Chondrocyte (in vitro differentiated cells): ENCODE data around the gene ATP6V0D1. TPM values are rescaled to one million over a fixed set of nuclear protein-coding genes. Genes with fewer than 3 reads are reported as not detected.

Experiments
- DNase-seq: peaks from one replicate; pipeline ENCODE4 v3.0.0; 2021; ENCODE audit warnings: mixed read lengths, low spot score
- H3K27ac Mint-ChIP-seq: one replicate; pipeline ENCODE4 v1.8.0; 2021; ENCODE audit warnings: mild to moderate bottlenecking, moderate library complexity, mixed read lengths; ENCODE audit not compliant: unreplicated experiment
- H3K27me3 Mint-ChIP-seq: 2 replicates; pipeline ENCODE4 v1.8.0; 2021; ENCODE audit warnings: low read depth, mixed read lengths
- H3K36me3 Mint-ChIP-seq: 2 replicates; pipeline ENCODE4 v1.8.0; 2021; ENCODE audit warnings: low read depth, mixed read lengths
- H3K4me1 Mint-ChIP-seq: 2 replicates; pipeline ENCODE4 v1.8.0; 2021; ENCODE audit warnings: low read depth, mild to moderate bottlenecking, mixed read lengths
- H3K4me3 Mint-ChIP-seq: one replicate; pipeline ENCODE4 v1.8.0; 2021; ENCODE audit warnings: mild to moderate bottlenecking, moderate library complexity, mixed read lengths; ENCODE audit not compliant: unreplicated experiment
- H3K9me3 Mint-ChIP-seq: 2 replicates; pipeline ENCODE4 v1.8.0; 2021; ENCODE audit warnings: low read depth, mixed read lengths
- total RNA-seq: library from RNA; stranded (reverse); gene quantifications from 3 replicates; pipeline ENCODE4 v1.2.1, GENCODE V29; 2021
- TF ChIP-seq, protein P1 (sequence below): fragments of 200-600 bp; sonication (generic); IDR thresholded peaks from 2 replicates; pipeline ENCODE4 v1.5.0; 2021; ENCODE audit warnings: antibody characterized with exemption, mild to moderate bottlenecking, moderate library complexity

Gene ATP6V0D1
- total RNA-seq, 1 donor from 2014 or later = 85.5 TPM

DNA sequence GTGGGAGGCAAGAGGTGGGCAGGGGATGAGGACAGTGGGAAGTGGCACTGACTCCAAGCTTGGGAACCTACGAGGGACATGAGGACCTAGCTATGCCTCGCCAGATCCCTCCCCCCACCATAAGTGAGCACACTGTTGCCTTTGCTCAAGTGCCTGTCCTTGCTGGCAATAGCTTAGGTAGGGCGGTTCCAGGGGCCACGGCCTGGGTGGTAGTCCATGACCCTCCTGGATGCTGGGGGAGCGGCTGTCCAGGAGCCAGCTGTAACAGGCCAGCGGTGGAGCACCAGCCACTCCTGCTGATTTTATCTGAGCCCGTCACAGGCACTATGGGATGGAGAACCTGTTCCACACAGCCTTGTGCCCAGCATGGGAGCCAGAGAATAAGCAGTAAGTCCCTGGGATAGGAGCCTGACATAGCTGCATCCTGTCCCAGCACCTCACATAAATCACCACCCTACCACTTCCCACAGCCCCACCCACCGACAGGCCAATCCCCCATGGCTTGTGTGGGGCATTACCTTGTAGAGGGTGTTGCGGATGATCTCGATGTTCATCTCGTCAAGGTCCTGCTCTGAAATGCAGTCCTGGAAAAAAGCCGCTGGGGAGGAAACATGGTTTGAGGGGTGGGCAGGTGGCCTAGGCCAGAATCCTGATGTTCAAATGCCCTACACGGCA lies 38.2 kb downstream of the ATP6V0D1 start:
- TF ChIP-seq, protein P1, sequence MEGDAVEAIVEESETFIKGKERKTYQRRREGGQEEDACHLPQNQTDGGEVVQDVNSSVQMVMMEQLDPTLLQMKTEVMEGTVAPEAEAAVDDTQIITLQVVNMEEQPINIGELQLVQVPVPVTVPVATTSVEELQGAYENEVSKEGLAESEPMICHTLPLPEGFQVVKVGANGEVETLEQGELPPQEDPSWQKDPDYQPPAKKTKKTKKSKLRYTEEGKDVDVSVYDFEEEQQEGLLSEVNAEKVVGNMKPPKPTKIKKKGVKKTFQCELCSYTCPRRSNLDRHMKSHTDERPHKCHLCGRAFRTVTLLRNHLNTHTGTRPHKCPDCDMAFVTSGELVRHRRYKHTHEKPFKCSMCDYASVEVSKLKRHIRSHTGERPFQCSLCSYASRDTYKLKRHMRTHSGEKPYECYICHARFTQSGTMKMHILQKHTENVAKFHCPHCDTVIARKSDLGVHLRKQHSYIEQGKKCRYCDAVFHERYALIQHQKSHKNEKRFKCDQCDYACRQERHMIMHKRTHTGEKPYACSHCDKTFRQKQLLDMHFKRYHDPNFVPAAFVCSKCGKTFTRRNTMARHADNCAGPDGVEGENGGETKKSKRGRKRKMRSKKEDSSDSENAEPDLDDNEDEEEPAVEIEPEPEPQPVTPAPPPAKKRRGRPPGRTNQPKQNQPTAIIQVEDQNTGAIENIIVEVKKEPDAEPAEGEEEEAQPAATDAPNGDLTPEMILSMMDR = no peak
- DNase-seq = no peak
- no peak overlapping the region for H3K4me3 Mint-ChIP-seq
- no peak overlapping the region for H3K27ac Mint-ChIP-seq
- no peaks in the 10 kb centered on the region for H3K27me3 Mint-ChIP-seq
- H3K9me3 Mint-ChIP-seq = no peaks in the 10 kb centered on the region
- peaks cover 10% of the 10 kb centered on the region for H3K4me1 Mint-ChIP-seq
- H3K36me3 Mint-ChIP-seq = peaks cover 10% of the 10 kb centered on the region

DNA sequence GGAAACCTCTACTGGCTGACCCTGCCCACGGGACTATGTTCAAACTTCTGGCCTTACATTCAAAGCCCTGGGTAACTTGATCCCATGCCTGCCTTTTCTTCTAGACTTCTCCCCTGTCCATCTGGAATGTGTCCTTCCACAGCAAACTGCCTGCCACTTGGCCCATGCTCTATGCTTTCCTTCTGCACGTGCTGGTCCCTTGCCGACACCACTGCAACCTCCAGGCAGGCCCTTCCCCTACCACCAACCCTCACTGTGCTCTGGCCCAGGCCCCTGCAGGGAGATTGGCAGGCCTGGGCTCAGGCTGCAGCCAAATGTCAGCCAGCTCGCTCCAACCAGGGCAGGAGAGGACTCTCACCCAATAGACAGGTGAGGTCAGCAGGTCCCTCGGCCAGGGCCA lies 39.0 kb downstream of the ATP6V0D1 start:
- H3K4me1 Mint-ChIP-seq = peaks cover 7% of the 10 kb centered on the region
- no peaks in the 10 kb centered on the region for H3K9me3 Mint-ChIP-seq
- H3K27ac Mint-ChIP-seq = no peak overlapping the region
- H3K4me3 Mint-ChIP-seq = no peak overlapping the region
- TF ChIP-seq, protein P1 = no peak
- DNase-seq = no peak
- peaks cover 12% of the 10 kb centered on the region for H3K36me3 Mint-ChIP-seq
- no peaks in the 10 kb centered on the region for H3K27me3 Mint-ChIP-seq

DNA sequence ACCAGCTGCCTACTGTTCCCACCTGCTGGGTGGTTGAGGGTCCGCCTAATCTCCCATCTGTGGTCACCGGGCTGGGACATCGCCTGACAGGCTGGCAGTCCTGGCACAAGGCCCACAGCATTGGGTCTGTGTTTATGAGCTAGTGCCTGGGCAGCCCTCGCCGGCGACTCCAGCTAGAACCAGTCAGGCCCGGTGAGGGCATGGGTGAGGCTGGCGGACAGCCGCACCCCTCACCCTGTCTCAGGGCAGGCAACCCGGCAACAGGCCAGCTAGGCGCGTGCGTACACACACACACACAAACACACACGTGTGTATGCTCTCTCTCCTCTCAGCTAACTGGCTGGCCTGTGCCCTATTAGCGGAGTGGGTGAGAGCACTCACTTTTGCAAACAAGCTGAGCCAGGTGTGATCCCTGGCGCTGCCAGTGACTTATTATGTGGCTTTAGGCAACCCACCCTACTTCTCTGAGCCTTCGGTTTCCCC lies 39.6 kb downstream of the ATP6V0D1 start:
- DNase-seq = no peak
- no peaks in the 10 kb centered on the region for H3K9me3 Mint-ChIP-seq
- no peak overlapping the region for H3K4me3 Mint-ChIP-seq
- H3K36me3 Mint-ChIP-seq = peaks cover 13% of the 10 kb centered on the region
- no peak overlapping the region for H3K27ac Mint-ChIP-seq
- no peaks in the 10 kb centered on the region for H3K27me3 Mint-ChIP-seq
- TF ChIP-seq, protein P1 = no peak
- H3K4me1 Mint-ChIP-seq = peaks cover under 1% of the 10 kb centered on the region

DNA sequence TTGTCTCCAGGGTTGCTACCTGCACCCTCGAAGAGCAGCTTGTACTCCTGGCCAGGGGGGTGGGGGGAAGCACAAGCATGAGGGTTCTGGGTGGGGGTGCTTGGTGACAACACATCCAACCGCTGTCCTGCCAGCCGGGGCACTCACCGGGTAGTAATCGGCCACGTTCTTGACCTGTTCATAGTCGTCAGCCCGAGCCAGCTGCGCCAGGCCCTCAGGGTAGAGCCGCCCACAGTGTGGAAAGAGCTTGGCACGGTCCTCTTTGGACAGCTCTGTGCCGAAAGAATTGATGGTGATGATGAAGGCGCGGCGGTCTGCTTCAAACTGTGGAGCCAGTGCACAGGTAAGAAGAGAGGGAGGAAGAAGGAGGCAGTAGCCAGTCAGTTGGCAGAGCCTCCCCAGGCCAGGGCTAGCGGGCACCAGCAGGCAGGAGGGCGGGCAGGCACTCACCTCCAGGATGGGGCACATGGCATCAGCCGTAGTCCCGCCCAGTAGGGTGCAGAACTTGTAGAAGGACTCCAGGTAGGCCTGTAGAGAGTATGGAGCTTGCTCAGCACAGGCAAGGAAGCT lies 42.0 kb downstream of the ATP6V0D1 start:
- H3K27ac Mint-ChIP-seq = no peak overlapping the region

DNA sequence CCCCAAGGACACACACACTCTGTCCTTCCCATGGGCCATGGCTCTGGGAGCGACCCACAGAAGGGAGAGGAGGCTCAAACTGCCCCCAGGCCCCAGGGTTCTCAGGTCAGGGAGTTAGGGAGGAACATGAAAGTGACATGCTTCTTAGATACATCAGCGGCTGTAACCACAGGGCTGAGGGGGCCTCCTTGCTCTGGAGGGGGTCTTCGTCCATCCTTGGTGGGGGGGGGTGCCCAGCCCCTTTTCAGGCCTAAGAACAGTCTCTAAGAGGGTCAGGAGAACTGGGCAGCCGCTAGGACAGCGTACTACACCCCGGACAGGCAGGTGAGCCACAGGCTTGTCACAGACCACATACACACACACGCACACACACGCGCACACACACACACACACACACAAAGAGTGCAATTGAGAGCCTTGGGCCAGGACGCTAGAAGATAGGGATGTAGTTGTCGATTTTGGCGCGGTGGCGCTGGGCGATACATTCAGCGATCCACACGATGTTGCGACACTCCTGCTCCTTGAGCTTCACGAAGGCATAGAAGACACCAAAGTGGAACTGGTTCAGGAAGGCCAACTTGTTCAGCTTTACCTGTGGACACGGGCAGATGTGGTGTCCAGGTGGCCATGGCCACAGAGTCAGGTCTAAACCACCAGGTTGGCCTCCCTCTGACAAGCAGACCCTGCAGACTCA lies 42.7 kb downstream of the ATP6V0D1 start:
- peaks cover 13% of the 10 kb centered on the region for H3K36me3 Mint-ChIP-seq
- H3K4me1 Mint-ChIP-seq = no peaks in the 10 kb centered on the region
- no peak overlapping the region for H3K4me3 Mint-ChIP-seq
- H3K27ac Mint-ChIP-seq = no peak overlapping the region
- no peaks in the 10 kb centered on the region for H3K9me3 Mint-ChIP-seq
- H3K27me3 Mint-ChIP-seq = no peaks in the 10 kb centered on the region
- no peak for DNase-seq
- TF ChIP-seq, protein P1 = no peak

More for the DNA sequence above, 42.0 kb downstream of the ATP6V0D1 start:
- H3K4me3 Mint-ChIP-seq = no peak overlapping the region
- no peaks in the 10 kb centered on the region for H3K4me1 Mint-ChIP-seq
- no peaks in the 10 kb centered on the region for H3K27me3 Mint-ChIP-seq
- H3K9me3 Mint-ChIP-seq = no peaks in the 10 kb centered on the region
- H3K36me3 Mint-ChIP-seq = peaks cover 13% of the 10 kb centered on the region
- TF ChIP-seq, protein P1 = no peak
- no peak for DNase-seq
